SU-DHL-6 (cell line): ENCODE results near the gene NRL.

Source experiments
- H2AFZ ChIP-seq: fragments of 200-600 bp; sonication (generic); 2 replicates; pipeline ENCODE4 v1.6.1; 2014; ENCODE audit warnings: low read depth, mild to moderate bottlenecking, moderate library complexity, mixed read lengths, antibody characterized with exemption, low read length; ENCODE audit not compliant: severe bottlenecking
- H3F3A ChIP-seq: fragments of 200-600 bp; shearing (Covaris generic); 2 replicates; pipeline ENCODE4 v1.6.0; 2016; ENCODE audit warnings: antibody characterized with exemption, mild to moderate bottlenecking; ENCODE audit not compliant: insufficient read depth
- H3K27ac ChIP-seq: fragments of 200-600 bp; sonication (generic); 2 replicates; pipeline ENCODE4 v1.5.1; 2016; ENCODE audit warnings: low read depth, mild to moderate bottlenecking, low read length, moderate library complexity, mixed read lengths
- H3K27me3 ChIP-seq: fragments of 200-600 bp; sonication (generic), shearing (Covaris generic); 2 replicates; pipeline ENCODE4 v1.6.0; 2014; ENCODE audit warnings: mild to moderate bottlenecking, low read length
- H3K36me3 ChIP-seq: fragments of 200-600 bp; sonication (generic); 2 replicates; pipeline ENCODE4 v1.6.1; 2014; ENCODE audit warnings: mild to moderate bottlenecking, low read length, mixed read lengths
- H3K4me2 ChIP-seq: fragments of 300-600, 200-600 bp; shearing (Covaris generic), sonication (generic); 2 replicates; pipeline ENCODE4 v1.6.0; 2014; ENCODE audit warnings: low read length, low read depth, mild to moderate bottlenecking; ENCODE audit not compliant: poor library complexity, severe bottlenecking
- H3K4me3 ChIP-seq: fragments of 200-600 bp; sonication (generic); 2 replicates; pipeline ENCODE4 v1.5.1; 2014; ENCODE audit warnings: antibody characterized with exemption, low read length, mild to moderate bottlenecking, mixed read lengths; ENCODE audit not compliant: insufficient read depth, poor library complexity, severe bottlenecking
- H3K79me2 ChIP-seq: fragments of 200-600 bp; sonication (generic); 2 replicates; pipeline ENCODE4 v1.6.1; 2014; ENCODE audit warnings: mild to moderate bottlenecking, low read length, moderate library complexity; ENCODE audit not compliant: insufficient read depth
- H3K9ac ChIP-seq: fragments of 200-600 bp; sonication (generic); 2 replicates; pipeline ENCODE4 v1.7.0; 2014; ENCODE audit warnings: mild to moderate bottlenecking, low read length
- H3K9me2 ChIP-seq: fragments of 200-600 bp; sonication (generic); replicated peaks from 2 replicates; pipeline ENCODE4 v1.6.1; 2014; ENCODE audit warnings: low read length; ENCODE audit not compliant: insufficient read depth
- H3K9me3 ChIP-seq: fragments of 200-600 bp; sonication (generic); 2 replicates; pipeline ENCODE4 v1.6.1; 2014; ENCODE audit warnings: low read length, mixed read lengths; ENCODE audit not compliant: insufficient read depth
- H4K20me1 ChIP-seq: fragments of 200-600 bp; sonication (generic); 2 replicates; pipeline ENCODE4 v1.6.1; 2014; ENCODE audit warnings: low read depth, mild to moderate bottlenecking, antibody characterized with exemption, low read length, moderate library complexity, mixed read lengths
- CTCF ChIP-seq: fragments of 200-600 bp; sonication (generic); IDR thresholded peaks from one replicate; pipeline ENCODE4 v1.5.1; 2017; ENCODE audit warnings: antibody characterized with exemption, mild to moderate bottlenecking, low read length, moderate library complexity; ENCODE audit not compliant: insufficient read depth, poor library complexity, severe bottlenecking
- EZH2phosphoT487 ChIP-seq: fragments of 200-600 bp; sonication (generic), shearing (Covaris generic); conservative IDR thresholded peaks from 2 replicates; pipeline ENCODE4 v1.6.1; 2018; ENCODE audit warnings: mild to moderate bottlenecking, antibody characterized with exemption, low read length, moderate library complexity, mixed read lengths

The NRL gene

GRCh38 chr14:24053548-24054323, 61.0 kb downstream of the NRL start:
- no peaks in the 10 kb centered on the region for H4K20me1 ChIP-seq
- H2AFZ ChIP-seq = no peak overlapping the region
- no peaks in the 10 kb centered on the region for H3K27me3 ChIP-seq
- TF ChIP-seq EZH2phosphoT487 (no peak), CTCF (no peak)
- H3K9me2 ChIP-seq = no peaks in the 10 kb centered on the region
- H3K9ac ChIP-seq = no peak overlapping the region
- no peaks in the 10 kb centered on the region for H3F3A ChIP-seq
- no peak overlapping the region for H3K4me2 ChIP-seq
- H3K36me3 ChIP-seq = no peaks in the 10 kb centered on the region
- H3K27ac ChIP-seq = no peak overlapping the region
- H3K79me2 ChIP-seq = no peaks in the 10 kb centered on the region
- no peaks in the 10 kb centered on the region for H3K9me3 ChIP-seq
- H3K4me3 ChIP-seq = no peak overlapping the region

- H2AFZ ChIP-seq = no peak overlapping the region
- peak overlapping the region; percentile 79 for H3K4me3 ChIP-seq
- H4K20me1 ChIP-seq = no peaks in the 10 kb centered on the region
- H3K36me3 ChIP-seq = no peaks in the 10 kb centered on the region
- H3K9me2 ChIP-seq = no peaks in the 10 kb centered on the region
- no peaks in the 10 kb centered on the region for H3F3A ChIP-seq
- TF ChIP-seq CTCF (no peak), EZH2phosphoT487 (no peak)
- peak overlapping the region; percentile 89 for H3K4me2 ChIP-seq
- H3K27me3 ChIP-seq = no peaks in the 10 kb centered on the region
- no peaks in the 10 kb centered on the region for H3K79me2 ChIP-seq
- H3K27ac ChIP-seq = no peak overlapping the region
- H3K9ac ChIP-seq = peak overlapping the region; percentile 71; the same call in 1 of the 2 replicates
- H3K9me3 ChIP-seq = no peaks in the 10 kb centered on the region
These were observed 61.8 kb downstream of the NRL start for GRCh38 chr14:24052656-24053547.

- no peaks in the 10 kb centered on the region for H3K79me2 ChIP-seq
- H3F3A ChIP-seq = no peaks in the 10 kb centered on the region
- no peaks in the 10 kb centered on the region for H3K36me3 ChIP-seq
- H3K4me3 ChIP-seq = peak within 1 kb of the TSS; percentile 79
- peak within 1 kb of the TSS; percentile 89 for H3K4me2 ChIP-seq
- H2AFZ ChIP-seq = peak within 1 kb of the TSS; percentile 99
- H3K9me3 ChIP-seq = no peaks in the 10 kb centered on the region
- peak within 1 kb of the TSS; percentile 71 for H3K9ac ChIP-seq
- no peaks in the 10 kb centered on the region for H3K27me3 ChIP-seq
- no peaks in the 10 kb centered on the region for H3K9me2 ChIP-seq
- no peak within 1 kb of the TSS for H3K27ac ChIP-seq
- no peak for TF ChIP-seq EZH2phosphoT487
- TF ChIP-seq CTCF = no peak
- H4K20me1 ChIP-seq = no peaks in the 10 kb centered on the region
These were observed 62.7 kb downstream of the NRL start, which contains the start of gene CARMIL3 for GRCh38 chr14:24051789-24052655. Gene CARMIL3, plus strand, starts transcription at chr14:24052009. Its CDS starts 145 bp downstream, at chr14:24052154.
